WTC11 (cell line): ENCODE data around the gene CALR3. TPM values are rescaled to one million over a fixed set of nuclear protein-coding genes. Genes with fewer than 3 reads are reported as not detected.

Source experiments
- ATAC-seq: fragments of 200-7000 bp; cut with Tn5 transposase; 2 replicates; pipeline ENCODE4 v1.10.0; 2021; ENCODE audit warnings: mild to moderate bottlenecking, moderate library complexity
- CTCF ChIA-PET: fragments of 300-600 bp; sonication (Branson Sonifier 250); formaldehyde crosslinking; loops from one replicate; lab custom pipeline; 2021; ENCODE audit warnings: antibody characterized with exemption; lab: Charles Lee
- POLR2A ChIA-PET: fragments of 350-600 bp; sonication (Branson Sonifier 250); formaldehyde crosslinking; loops from one replicate; lab custom pipeline; 2021; ENCODE audit warnings: antibody characterized with exemption; lab: Charles Lee
- DNase-seq: peaks from one replicate; pipeline ENCODE4 v3.0.0; 2021; ENCODE audit warnings: low spot score
- H3K27ac Mint-ChIP-seq: 2 replicates; pipeline ENCODE4 v1.8.0; 2021; ENCODE audit warnings: mixed read lengths
- H3K27me3 Mint-ChIP-seq: 2 replicates; pipeline ENCODE4 v1.8.0; 2021; ENCODE audit warnings: low read depth, mild to moderate bottlenecking, moderate library complexity, mixed read lengths
- H3K36me3 Mint-ChIP-seq: 2 replicates; pipeline ENCODE4 v1.8.0; 2021; ENCODE audit warnings: mixed read lengths
- H3K4me1 Mint-ChIP-seq: 2 replicates; pipeline ENCODE4 v1.8.0; 2022; ENCODE audit warnings: mixed read lengths
- H3K4me3 Mint-ChIP-seq: 2 replicates; pipeline ENCODE4 v1.8.0; 2021; ENCODE audit warnings: mild to moderate bottlenecking, moderate library complexity, mixed read lengths
- H3K9me3 Mint-ChIP-seq: 2 replicates; pipeline ENCODE4 v1.8.0; 2021; ENCODE audit warnings: mixed read lengths
- ESRRA ChIP-seq: sonication (generic); formaldehyde crosslinking; IDR thresholded peaks from 2 replicates; pipeline ENCODE4 v1.8.1; 2022; ENCODE audit warnings: mild to moderate bottlenecking, missing genetic modification reagents, borderline replicate concordance
- GRHL2 ChIP-seq: fragments of 250-450 bp; sonication (Bioruptor Pico); IDR thresholded peaks from 2 replicates; pipeline ENCODE4 v1.8.0; 2022; ENCODE audit warnings: mild to moderate bottlenecking, moderate library complexity; ENCODE audit not compliant: insufficient replicate concordance, severe bottlenecking
- JUN ChIP-seq: sonication (generic); formaldehyde crosslinking; IDR thresholded peaks from 2 replicates; pipeline ENCODE4 v1.8.0; 2023; ENCODE audit warnings: mild to moderate bottlenecking, missing genetic modification reagents
- KAT7 ChIP-seq: sonication (generic); formaldehyde crosslinking; IDR thresholded peaks from 2 replicates; pipeline ENCODE4 v1.8.1; 2023; ENCODE audit warnings: missing genetic modification reagents, mild to moderate bottlenecking, borderline replicate concordance
- NR2C2 ChIP-seq: sonication (generic); formaldehyde crosslinking; IDR thresholded peaks from 2 replicates; pipeline ENCODE4 v1.8.0; 2022; ENCODE audit warnings: mild to moderate bottlenecking, missing genetic modification reagents
- SMAD3 ChIP-seq: sonication (generic); formaldehyde crosslinking; IDR thresholded peaks from 2 replicates; pipeline ENCODE4 v1.8.0; 2022; ENCODE audit warnings: missing genetic modification reagents, mild to moderate bottlenecking, borderline replicate concordance
- ZNF219 ChIP-seq: sonication (generic); formaldehyde crosslinking; IDR thresholded peaks from 2 replicates; pipeline ENCODE4 v1.8.0; 2023; ENCODE audit warnings: missing genetic modification reagents, mild to moderate bottlenecking, borderline replicate concordance
- ZNF263 ChIP-seq: sonication (generic); formaldehyde crosslinking; IDR thresholded peaks from 2 replicates; pipeline ENCODE4 v1.8.1; 2022; ENCODE audit warnings: low read depth, mild to moderate bottlenecking, moderate library complexity, missing genetic modification reagents
- ZNF423 ChIP-seq: fragments of 250-450 bp; sonication (Bioruptor Pico); IDR thresholded peaks from 2 replicates; pipeline ENCODE4 v2.1.2; 2022; ENCODE audit warnings: mild to moderate bottlenecking, moderate library complexity
- total RNA-seq: library from RNA; stranded (reverse); gene quantifications from 3 replicates; pipeline ENCODE4 v1.2.3, GENCODE V29; 2021
- TF ChIP-seq, protein P1 (sequence below): sonication (generic); formaldehyde crosslinking; IDR thresholded peaks from 2 replicates; pipeline ENCODE4 v1.8.0; 2022; ENCODE audit warnings: missing genetic modification reagents
- TF ChIP-seq, protein P2 (sequence below): fragments of 200-600 bp; IDR thresholded peaks from 2 replicates; pipeline ENCODE4 v1.8.0; 2022; ENCODE audit warnings: antibody characterized with exemption
- TF ChIP-seq, protein P3 (sequence below): fragments of 250-450 bp; sonication (Bioruptor Pico); IDR thresholded peaks from 2 replicates; pipeline ENCODE4 v2.1.2; 2022; ENCODE audit warnings: mild to moderate bottlenecking, moderate library complexity
- TF ChIP-seq, protein P4 (sequence below): fragments of 250-450 bp; sonication (Bioruptor Pico); IDR thresholded peaks from 2 replicates; pipeline ENCODE4 v1.9.0; 2021; ENCODE audit warnings: moderate library complexity, mild to moderate bottlenecking, inconsistent platforms, borderline replicate concordance
- TF ChIP-seq, protein P5 (sequence below): sonication (generic); formaldehyde crosslinking; IDR thresholded peaks from 2 replicates; pipeline ENCODE4 v1.8.1; 2023; ENCODE audit warnings: mild to moderate bottlenecking, missing genetic modification reagents, moderate library complexity

CALR3 gene
- total RNA-seq, 1 experiment from 2014 or later, result 0.87 TPM

DNA sequence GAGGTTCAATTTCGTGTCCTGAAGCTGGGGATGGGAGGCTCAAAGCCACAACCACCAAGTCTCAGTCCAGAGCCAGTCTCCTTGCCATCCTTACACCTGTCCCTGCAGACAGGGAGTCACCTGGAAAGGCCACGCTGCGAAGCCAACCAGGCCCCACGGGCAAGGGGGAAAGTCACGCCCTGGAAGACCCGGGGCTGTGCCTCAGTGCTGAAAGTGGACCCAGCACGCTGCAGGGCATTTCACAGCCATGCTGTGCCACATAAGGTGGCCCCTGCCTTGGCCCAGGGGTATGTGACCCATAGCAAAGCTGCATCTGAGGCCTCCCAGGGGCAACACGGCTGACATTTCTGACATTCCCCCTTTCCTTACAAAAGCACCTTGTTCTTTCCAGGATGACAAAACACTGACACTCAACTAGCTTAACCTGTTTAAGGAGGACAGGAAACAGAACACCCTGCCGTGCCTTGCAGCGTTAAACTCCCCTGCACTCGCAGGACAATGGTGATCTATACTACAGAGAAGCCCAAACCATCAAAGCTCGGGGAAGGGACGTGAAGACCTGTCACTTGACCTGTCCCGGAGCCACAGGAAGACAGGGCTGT, 31.5 kb upstream of the CALR3 start (continued):
- TF ChIP-seq, protein P1, sequence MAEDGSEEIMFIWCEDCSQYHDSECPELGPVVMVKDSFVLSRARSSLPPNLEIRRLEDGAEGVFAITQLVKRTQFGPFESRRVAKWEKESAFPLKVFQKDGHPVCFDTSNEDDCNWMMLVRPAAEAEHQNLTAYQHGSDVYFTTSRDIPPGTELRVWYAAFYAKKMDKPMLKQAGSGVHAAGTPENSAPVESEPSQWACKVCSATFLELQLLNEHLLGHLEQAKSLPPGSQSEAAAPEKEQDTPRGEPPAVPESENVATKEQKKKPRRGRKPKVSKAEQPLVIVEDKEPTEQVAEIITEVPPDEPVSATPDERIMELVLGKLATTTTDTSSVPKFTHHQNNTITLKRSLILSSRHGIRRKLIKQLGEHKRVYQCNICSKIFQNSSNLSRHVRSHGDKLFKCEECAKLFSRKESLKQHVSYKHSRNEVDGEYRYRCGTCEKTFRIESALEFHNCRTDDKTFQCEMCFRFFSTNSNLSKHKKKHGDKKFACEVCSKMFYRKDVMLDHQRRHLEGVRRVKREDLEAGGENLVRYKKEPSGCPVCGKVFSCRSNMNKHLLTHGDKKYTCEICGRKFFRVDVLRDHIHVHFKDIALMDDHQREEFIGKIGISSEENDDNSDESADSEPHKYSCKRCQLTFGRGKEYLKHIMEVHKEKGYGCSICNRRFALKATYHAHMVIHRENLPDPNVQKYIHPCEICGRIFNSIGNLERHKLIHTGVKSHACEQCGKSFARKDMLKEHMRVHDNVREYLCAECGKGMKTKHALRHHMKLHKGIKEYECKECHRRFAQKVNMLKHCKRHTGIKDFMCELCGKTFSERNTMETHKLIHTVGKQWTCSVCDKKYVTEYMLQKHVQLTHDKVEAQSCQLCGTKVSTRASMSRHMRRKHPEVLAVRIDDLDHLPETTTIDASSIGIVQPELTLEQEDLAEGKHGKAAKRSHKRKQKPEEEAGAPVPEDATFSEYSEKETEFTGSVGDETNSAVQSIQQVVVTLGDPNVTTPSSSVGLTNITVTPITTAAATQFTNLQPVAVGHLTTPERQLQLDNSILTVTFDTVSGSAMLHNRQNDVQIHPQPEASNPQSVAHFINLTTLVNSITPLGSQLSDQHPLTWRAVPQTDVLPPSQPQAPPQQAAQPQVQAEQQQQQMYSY (CRISPR knock-in tag), result no peak
- TF ChIP-seq KAT7 (CRISPR knock-in tag), result no peak
- TF ChIP-seq, protein P2, sequence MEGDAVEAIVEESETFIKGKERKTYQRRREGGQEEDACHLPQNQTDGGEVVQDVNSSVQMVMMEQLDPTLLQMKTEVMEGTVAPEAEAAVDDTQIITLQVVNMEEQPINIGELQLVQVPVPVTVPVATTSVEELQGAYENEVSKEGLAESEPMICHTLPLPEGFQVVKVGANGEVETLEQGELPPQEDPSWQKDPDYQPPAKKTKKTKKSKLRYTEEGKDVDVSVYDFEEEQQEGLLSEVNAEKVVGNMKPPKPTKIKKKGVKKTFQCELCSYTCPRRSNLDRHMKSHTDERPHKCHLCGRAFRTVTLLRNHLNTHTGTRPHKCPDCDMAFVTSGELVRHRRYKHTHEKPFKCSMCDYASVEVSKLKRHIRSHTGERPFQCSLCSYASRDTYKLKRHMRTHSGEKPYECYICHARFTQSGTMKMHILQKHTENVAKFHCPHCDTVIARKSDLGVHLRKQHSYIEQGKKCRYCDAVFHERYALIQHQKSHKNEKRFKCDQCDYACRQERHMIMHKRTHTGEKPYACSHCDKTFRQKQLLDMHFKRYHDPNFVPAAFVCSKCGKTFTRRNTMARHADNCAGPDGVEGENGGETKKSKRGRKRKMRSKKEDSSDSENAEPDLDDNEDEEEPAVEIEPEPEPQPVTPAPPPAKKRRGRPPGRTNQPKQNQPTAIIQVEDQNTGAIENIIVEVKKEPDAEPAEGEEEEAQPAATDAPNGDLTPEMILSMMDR, result no peak
- TF ChIP-seq JUN (CRISPR knock-in tag), result no peak

DNA sequence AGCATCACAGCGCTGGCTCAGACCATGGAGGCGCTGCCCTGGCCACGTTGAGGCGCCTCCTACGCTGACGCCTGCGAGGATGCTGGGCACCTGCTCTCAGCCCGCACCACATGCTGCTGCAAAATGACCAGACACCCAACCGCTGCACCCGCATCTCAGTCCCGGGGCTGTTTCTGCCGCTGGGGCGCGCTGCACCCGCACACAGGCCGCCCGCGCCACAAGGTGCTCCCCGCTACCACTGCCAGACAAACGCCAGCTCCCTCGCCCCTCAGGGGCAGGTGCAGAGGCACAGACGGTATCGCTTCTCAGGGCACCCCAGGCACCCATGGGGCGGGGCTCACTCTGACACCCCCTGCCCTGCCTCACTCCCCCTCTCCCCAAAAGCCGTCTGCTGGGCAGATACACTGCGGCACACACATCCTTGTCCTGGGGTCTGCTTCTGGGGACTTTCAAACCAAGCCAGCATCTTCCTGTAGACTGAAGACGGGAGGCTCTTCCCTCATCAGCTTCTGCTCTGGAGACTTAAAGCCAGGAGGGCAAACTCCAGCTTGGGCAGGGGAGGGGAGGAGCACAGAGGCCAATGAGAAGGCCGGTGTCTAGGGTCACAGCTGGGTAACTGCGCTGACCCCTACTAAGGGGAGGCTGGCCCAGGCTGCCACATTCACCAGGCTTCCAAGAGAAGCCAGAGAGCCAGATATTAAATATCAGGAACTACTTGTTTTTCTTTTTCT, 29.9 kb upstream of the CALR3 start:
- Mint-ChIP-seq H3K36me3 (peaks cover 54% of the 10 kb centered on the region), H3K4me1 (no peaks in the 10 kb centered on the region), H3K27ac (no peak overlapping the region), H3K9me3 (no peaks in the 10 kb centered on the region), H3K27me3 (no peaks in the 10 kb centered on the region), H3K4me3 (no peak overlapping the region)
- ChIA-PET CTCF (no interaction called here), POLR2A (no interaction called here)
- no peak for TF ChIP-seq SMAD3 (CRISPR knock-in tag)
- no peak for TF ChIP-seq ZNF263 (CRISPR knock-in tag)
- TF ChIP-seq ZNF423, result no peak
- TF ChIP-seq GRHL2 (CRISPR knock-in tag), result no peak
- TF ChIP-seq ZNF219, result no peak
- TF ChIP-seq, protein P3, sequence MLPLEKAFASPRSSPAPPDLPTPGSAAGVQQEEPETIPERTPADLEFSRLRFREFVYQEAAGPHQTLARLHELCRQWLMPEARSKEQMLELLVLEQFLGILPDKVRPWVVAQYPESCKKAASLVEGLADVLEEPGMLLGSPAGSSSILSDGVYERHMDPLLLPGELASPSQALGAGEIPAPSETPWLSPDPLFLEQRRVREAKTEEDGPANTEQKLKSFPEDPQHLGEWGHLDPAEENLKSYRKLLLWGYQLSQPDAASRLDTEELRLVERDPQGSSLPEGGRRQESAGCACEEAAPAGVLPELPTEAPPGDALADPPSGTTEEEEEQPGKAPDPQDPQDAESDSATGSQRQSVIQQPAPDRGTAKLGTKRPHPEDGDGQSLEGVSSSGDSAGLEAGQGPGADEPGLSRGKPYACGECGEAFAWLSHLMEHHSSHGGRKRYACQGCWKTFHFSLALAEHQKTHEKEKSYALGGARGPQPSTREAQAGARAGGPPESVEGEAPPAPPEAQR (CRISPR knock-in tag), result no peak
- TF ChIP-seq, protein P4, sequence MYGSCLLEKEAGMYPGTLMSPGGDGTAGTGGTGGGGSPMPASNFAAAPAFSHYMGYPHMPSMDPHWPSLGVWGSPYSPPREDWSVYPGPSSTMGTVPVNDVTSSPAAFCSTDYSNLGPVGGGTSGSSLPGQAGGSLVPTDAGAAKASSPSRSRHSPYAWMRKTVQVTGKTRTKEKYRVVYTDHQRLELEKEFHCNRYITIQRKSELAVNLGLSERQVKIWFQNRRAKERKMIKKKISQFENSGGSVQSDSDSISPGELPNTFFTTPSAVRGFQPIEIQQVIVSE (CRISPR knock-in tag), result no peak
- TF ChIP-seq ESRRA (CRISPR knock-in tag), result no peak
- TF ChIP-seq NR2C2 (CRISPR knock-in tag), result no peak
- TF ChIP-seq, protein P5, sequence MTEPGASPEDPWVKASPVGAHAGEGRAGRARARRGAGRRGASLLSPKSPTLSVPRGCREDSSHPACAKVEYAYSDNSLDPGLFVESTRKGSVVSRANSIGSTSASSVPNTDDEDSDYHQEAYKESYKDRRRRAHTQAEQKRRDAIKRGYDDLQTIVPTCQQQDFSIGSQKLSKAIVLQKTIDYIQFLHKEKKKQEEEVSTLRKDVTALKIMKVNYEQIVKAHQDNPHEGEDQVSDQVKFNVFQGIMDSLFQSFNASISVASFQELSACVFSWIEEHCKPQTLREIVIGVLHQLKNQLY, result no peak
- no peak for DNase-seq
- no peak for ATAC-seq
